ENCODE measurements around the gene SORCS1.
"Not testable (repeated sequence)": the region's sequence is repeated elsewhere in the genome, so short reads cannot be mapped to it uniquely, and the experiment has no call there.

The SORCS1 gene

DNA sequence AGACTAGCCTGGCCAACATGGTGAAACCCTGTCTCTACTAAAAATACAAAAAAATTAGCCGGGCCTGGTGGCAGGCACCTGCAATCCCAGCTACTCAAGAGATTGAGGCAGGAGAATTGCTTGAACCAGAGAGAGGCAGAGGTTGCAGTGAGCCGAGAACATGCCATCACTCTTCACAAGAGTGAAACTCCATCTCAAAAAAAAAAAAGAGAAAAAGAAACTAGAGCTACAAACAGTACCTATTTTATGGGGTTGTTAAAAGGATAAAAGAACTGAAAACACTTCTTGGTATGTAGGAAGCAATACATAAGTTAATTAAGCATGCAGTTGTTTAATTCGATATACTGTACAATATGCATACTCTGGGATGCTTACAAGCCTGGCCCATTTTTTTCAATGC is 216.9 kb downstream of the SORCS1 start:
- no peak for DNase-seq (ENCODE audit: low read depth)

DNA sequence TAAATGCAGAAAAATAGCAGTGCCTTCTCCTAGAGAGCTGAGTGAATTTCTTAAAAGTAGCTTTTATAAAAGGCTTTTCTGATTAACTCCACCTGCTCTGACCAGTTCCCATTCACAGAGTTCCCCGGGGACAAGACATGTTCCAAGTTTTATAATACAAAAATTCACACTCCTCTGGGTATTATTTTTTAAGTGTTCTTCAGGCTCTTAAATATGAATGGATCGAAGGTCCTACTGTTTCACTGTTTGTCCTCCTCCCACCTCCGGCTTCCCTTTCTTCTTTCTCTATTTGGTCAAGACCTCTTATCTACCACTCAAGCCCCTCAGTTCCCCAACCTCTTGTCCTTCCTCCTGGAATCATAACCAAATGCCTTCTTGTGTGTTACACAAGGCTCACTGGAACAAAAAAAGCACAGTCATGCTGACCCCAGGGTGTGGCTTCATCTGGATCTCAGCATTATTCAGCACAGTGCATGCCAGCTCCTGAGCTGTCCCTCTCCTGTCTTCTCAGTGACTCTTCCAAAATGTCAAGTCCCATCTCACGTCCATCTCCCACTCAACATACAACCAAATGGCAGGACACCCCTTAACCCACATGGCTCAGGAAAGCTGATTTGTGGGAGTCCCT is 222.4 kb downstream of the SORCS1 start:
- no peak for DNase-seq (ENCODE audit: low read depth)

DNA sequence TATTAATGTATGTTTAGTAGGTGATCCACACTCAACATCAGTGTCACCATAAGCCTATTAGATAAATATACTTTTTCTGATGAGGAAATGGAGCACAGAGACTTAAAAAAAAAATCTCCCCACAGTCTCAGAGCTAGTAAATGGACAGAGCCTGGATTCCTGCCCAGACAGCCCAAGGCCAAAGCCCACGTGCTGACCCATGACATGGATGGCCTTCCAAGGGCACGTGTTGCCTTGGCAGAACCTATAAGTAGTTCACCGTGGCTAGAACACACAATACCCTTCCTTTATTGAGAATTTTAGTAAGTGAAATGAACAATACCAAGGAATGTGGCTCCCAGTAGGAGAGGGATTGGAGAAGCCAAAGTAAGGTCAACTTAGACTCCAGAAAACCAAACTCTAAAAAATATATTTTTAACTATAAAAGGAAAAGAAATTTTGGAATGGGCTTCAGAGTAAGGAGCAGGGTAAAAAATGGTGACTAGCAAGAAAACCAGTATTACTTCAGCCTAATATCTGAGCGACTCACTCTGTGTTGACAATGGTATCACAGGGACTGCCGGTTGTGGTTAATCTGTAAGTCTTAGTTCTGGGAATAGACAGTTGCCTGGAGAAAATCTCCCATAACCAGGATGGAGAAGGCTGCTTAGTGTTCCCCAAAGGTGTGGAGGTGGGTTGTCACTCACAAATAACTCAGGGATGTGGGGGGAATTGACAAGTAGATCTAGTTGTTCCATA is 223.0 kb downstream of the SORCS1 start:
- no peak for DNase-seq (ENCODE audit: low read depth)

DNA sequence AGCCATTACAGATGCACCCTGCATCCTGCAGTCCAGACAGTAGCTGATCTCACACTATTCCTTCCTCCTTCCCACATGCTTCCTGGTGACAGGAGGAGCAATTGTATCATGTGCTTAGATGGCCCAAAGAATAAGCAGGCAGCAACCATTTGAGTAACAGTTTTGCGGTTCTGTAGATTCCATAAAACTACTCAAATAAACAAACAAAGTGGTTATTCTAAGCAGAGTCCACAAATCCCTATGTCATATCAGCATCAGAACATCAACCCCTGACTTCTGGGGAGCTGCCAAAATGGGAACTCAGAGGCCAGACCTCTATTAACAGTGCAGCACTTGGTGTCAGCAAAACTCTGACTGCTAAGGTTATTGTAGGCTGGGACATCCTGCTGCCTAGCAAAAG is 226.0 kb downstream of the SORCS1 start:
- DNase-seq (ENCODE audit: low read depth): no peak

DNA sequence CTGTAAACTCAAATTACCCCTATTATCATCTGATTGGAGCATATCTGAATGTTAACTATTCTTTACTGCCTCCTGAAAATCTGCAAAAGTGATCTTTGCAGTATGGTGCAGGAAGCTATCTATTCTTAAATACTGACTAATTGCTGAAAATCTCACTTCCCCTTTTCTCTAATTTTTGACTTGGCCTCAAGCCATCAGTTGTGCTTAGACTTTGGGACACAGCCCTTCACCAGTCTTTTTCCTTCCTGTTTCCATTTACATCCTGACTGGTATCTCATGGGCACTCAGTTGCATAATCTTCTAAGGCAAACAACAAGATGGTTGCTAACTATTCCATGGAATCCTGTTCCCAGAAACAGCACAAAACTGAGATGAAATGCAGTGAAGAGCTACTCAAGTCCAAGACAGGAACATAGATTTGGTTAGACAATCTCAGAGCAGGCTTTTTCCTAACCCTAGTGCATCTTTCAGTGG is 228.5 kb downstream of the SORCS1 start:
- no peak for DNase-seq (ENCODE audit: low read depth)

DNA sequence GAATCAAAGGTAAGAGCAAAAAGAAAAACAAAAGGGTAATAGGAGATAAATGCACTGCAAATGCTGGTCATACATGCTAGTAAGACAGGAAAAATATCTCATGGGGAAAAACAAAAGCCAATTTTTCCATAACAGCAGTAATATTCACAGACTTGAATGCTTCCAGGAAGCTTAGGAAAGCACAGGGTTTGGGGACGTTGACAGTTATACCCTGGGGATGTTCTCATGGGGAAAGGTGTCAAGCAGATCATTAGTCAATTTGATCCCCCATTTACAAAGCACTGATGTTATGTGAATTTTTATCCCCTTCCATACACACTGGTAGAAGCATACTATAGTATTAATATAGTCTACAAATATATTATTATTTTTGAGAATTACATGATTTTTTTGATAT is 232.7 kb downstream of the SORCS1 start:
- no peak for DNase-seq (ENCODE audit: low read depth)

DNA sequence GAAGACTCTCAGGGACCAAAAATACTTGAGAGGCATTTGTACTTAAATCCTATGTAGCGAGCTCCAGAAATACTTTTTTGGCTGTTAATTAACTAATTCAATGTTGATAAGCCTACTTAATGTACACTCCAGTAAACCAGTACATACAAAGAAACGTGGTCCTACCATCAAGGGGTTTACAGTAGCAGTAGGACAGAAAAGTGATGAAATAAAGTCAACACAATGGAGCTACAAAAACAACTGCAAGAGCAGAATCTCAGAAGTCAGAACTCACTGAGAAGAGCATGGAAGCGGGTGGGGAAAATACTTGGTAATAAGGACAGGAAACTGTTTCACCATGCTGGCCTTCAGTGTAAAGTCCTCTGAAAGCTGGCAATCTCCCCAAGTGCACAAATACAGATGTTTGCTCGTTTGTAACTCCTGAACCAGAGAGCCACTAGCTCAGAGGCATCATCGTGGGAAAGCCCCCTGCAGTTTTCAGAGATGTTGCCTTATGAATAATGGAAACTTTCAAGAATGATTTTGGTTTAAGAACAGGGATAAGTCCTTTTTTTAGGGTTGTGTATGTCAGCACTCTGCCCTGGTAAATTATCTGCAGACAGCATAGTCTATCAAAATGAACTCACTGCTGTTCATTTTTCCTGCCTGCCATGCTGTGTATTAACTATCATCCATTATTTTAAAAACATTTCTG is 233.2 kb downstream of the SORCS1 start:
- no peak for DNase-seq (ENCODE audit: low read depth)

DNA sequence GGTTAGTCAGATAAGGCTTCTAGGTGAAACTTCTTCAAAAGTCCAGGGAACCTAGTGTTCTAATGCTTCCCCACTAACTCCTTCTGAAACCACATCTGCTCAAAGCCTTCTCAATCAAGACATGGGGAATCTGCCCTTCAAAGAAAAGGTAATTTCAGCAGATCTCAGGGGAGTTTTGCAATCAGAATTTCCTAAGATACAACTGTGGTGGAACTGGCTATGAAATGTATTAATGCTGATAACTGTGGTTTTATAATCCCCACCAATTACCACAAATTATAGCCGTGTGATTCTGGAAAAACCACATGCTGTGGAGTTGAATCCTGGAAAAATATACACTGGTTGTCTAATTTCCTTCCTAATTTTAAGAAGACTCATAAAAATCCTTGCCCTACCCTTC is 233.8 kb downstream of the SORCS1 start:
- DNase-seq (ENCODE audit: low read depth): no peak

DNA sequence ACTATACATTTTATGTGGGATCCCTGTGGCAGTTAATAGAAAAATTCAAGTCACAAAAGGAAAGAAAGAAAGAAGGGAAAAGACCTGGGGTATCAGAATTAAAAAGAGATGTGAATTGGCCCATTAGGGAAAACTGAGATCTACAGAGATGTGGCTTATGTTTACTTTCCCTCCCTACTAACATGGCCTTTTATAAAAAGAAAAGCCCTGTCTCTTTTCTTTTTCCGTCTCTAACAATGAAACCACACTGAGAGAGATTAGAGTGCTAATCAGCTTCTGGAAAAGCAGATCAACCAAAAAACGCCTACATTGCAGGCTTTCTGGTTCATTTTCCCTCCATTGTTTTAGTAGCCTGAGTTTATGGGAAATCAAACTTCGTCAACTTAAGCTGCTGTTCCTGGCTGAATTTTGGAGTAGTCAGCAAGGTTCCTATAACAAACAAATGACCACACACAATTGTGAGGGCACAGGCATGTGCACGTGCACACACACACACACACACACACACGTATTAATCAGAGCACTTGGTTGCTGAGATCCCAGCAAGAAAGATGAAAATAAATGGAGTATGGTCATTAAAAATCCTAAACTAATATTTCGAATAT is 235.1 kb downstream of the SORCS1 start:
- no peak for DNase-seq (ENCODE audit: low read depth)

DNA sequence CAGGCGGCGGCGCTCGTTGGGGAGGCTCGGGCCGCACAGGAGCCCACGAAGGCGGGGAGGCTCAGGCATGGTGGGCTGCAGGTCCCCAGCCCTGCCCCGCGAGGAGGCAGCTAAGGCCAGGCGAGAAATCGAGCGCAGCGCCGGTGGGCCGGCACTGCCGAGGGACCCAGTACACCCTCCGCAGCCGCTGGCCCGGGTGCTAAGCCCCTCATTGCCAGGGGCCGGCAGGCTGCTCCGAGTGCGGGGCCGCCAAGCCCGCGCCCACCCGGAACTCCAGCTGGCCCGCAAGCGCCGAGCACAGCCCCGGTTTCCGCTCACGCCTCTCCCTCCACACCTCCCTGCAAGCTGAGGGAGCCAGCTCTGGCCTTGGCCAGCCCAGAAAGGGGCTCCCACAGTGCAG is 236.4 kb downstream of the SORCS1 start:
- not testable (repeated sequence) for DNase-seq (ENCODE audit: low read depth)

DNA sequence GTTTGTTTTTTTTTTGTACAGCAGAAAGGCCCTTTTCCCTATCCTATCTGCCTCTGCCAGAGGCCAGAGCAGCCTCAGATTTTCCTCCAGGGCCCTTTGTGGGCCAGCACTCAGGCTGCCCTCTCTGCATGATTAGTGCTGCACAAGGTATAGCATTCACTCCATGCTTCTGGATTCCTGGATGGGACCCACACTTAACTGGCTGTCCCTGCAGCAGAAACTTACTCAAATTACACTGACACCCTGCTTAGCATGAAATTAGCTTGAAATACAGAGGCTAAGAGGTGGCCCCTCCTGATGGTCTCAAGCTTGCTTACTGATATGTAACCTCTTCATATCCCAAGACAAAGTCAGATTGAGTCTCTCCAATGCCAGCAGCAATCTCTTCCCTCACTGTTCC is 239.3 kb downstream of the SORCS1 start:
- DNase-seq (ENCODE audit: low read depth): no peak

DNA sequence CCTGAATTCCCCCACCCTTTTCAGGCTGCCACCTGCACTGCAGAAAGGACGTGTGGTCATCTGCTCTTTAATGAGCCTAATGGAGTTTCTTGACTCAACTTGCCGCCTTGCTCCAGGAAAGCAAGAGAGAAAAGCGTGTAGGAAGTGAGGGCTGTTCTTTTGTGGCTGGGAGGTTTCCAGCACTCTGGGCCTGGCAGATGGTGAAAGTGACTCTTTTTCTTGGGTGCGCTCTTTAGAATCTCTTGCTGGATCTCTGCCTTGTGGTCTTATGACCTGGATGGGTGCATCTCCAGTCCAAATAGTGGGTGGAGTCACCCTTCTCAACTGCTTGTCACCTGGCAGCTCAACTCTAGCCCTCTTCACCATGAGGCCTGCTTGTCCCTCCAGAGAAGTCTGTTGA is 244.0 kb downstream of the SORCS1 start:
- no peak for DNase-seq (ENCODE audit: low read depth)

DNA sequence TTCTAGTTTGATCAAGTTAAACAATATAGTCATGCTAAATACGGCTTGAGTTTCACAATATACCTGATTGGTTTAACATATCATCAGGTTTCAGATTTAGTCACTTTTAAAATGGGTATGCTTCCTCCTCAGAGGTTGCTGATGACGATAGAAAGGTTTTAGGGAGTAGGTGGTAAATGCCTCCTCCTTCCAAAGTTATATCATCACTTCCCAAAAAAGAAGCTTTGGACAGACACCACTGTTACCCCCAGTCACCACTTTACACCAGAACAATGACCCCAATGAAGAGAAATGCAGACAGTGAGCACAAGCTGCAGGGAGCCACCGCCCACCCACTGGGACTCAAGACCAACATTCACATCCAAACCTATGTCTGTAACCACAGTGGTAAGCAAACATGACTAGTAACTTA is 244.6 kb downstream of the SORCS1 start:
- no peak for DNase-seq (ENCODE audit: low read depth)

DNA sequence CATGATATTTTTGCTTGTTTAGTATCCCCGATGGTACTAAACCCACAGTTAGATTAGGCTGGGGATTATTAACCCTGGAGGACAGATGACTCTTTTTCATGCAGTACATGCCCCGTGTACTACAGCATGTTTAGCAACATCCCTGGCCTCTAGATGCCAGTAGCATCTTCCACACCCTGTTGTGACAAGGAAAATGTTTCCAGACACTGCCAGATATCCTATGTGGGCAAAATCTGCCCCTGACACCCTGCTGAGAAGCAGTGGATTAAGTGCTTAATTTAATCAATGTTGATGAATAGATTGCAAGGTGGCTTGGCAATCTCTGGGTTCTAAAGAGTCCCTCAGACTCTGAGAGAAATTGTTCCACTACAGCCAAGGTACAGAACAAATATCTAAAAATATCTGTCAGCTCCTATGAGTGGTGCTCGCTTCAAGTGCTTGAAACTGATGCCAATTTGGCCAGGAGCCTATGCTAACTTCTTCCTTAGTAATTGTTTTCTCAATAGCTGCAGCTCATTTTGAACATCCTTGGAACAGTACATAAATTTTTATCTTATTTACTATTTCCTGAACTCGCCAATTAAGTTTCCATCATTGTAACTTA is 247.0 kb downstream of the SORCS1 start:
- DNase-seq (ENCODE audit: low read depth): no peak

DNA sequence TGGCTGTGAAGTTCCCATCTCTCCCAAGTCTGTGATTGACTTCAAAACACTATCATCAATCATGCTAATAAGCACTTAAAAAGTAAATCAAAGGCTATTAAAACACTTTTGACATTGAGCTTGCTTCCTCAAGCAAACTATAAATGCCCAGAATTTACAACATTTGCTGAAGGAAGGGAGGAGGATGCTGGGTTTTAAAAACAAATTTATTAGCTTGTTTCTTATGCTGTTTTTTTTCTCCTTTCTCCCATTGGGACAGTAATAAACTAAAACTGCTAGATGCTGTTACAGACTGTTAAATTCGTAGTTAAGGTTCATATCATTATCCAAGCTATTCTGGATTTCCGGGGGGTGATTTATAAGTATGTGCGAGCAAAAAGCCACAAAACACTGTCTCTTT is 250.5 kb downstream of the SORCS1 start:
- no peak for DNase-seq (ENCODE audit: low read depth)

DNA sequence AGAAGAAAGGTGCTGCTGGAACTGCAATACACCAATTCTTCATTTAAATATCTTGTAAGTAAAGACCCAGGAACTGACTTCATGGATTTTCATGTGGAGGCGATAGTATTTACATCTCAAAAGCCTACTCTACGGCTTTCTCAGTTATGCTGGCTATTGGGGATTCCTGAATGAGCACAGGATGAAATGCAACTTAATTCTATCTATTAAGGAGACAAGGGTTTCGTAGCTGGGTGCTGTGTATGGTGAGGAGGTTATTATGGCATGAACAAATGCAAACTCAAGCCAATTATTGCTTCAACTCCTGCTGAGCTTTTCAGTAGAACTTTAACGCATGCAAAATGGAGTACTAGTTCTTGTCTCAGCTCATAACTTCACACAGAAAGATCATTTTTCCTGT is 251.2 kb downstream of the SORCS1 start:
- no peak for DNase-seq (ENCODE audit: low read depth)

DNA sequence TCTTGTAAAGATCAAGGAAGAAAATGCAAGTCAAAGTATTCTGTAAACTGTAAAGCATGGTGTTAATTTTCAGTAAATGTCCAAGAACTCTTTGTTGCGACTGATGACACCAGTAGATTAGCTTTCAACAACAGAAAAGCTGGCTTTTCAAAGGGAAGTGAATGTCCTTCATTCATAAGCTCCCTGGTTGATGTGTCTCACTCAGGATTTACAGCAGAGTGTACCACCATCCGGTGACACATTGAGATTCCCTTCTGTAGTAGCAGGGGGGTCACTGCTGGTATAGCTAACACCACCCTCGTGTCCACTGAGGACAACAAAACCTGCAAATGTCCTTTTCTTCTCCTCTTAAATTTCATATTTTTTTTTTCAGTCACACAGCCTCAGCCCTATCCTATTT is 253.4 kb downstream of the SORCS1 start:
- no peak for DNase-seq (ENCODE audit: low read depth)

DNA sequence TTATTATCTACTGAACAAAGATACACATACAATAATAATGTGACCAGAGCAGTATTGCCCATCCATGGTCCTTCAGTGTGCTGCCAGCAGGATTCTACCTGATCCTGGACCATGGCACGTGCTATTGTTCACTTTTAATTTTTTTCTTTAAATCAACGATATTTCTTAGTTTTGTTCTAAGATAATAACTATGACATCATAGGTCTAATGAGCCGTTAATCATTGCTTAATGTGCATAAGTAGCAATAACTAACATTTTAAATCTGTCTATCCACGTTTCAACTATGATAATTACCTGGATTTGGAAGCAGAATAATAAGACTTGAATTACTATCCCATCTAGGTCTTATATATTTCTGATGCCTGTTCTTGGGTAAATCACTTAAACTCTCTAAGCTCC is 253.8 kb downstream of the SORCS1 start:
- no peak for DNase-seq (ENCODE audit: low read depth)

DNA sequence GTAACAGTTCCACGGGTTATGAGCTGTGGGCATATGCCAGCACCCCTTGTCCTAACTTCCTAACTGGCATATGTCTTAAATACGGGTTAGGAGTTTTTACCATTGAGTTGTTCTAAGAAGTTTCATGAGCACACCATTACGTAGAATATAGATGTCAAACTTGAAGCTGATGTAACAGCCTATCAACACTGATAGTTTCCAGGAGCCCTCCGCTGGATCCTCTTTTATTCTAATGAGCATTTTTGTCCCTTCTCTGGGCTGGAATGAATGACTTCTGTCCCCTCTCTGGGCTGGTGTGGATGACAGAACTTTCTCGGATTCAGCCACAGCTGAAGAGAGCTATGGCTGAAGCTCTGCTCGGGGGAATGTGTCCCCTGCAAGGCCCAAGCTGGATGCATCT is 256.3 kb downstream of the SORCS1 start:
- no peak for DNase-seq (ENCODE audit: low read depth)

DNA sequence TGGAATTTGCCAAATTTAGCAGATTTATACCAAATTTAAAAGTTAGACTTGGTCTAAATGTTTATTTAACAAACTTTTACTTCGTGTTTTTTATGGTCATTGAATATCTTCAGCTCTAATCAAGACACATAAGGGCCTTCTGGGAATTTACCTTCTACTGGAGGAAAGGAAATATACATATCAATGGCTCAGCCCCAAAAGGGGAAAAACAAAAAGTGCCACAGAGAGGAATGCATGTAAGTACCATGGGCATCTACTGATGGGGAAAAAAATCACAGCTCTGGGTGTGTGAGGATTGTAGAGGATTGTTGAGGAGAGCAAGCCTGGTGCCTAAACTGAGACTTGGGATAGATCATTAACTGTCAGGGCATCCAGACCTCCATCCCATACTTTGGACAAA is 260.3 kb downstream of the SORCS1 start:
- no peak for DNase-seq (ENCODE audit: low read depth)

DNA sequence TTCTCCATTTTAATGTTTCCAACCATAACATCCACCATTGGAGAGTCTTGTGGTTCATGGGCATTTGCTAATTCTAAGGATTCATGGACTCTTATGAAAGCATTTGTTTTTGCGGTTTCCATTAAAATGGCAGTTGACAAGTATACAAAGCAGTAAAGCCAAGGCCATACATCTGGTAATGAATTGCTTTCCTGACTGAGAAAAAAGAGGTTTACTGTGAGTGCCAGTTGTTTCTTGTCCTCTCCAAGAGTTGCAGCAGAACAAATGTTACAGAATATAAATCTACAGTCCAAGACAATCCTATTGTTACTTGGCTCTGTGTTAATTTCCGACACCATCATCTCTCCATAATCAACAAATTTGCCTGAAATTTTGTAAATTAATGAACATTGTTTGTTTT is 261.3 kb downstream of the SORCS1 start:
- no peak for DNase-seq (ENCODE audit: low read depth)

DNA sequence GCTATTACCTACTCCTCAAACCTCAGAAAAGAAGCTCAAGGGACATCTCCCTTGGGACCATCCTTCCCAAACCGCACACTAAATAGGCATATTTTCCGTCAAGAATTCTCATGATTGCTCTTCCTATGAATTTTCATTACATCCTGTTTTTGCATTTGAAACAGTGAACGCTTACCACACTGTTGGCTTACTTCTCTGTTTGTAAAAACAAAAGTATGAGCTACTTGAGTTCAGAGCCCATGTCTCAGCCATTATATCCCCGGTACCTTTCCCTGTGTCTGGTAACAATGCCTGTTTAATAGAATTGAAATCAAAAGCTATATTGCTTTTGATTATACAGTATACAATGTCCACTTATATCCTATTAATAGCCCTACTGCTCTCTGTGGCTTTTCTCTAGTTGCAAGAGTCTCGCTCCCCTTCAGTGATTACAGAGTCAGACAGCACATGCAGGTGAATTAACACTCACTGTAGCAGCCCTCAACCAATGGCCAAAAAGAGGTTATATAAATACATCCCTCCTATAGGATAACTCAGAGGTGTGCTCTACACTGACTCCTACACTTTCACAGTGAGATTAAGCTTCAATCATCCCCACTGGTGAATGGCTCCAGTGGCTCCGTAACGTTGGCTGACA is 264.4 kb downstream of the SORCS1 start:
- no peak for DNase-seq (ENCODE audit: low read depth)
